ENCODE data around the gene REEP1. TPM values are rescaled to one million over a fixed set of nuclear protein-coding genes. Genes with fewer than 3 reads are reported as not detected.
A peak's percentile ranks its signal among the peaks of the same experiment; 100 is the strongest.

The REEP1 gene
- total RNA-seq, 8 experiments from 2014 or later = 0.31 to 98.1 (median 41.6) TPM

GRCh38 chr2:86313341-86313740 lies 24.1 kb downstream of the REEP1 start:
- H3K4me1 ChIP-seq (replicated peaks in 1 of 2) = no peaks in the 10 kb centered on the region
- in situ Hi-C loops (cut with MboI; ENCODE audit: low pct_unique_long_range_greater_than_20kb in 2 of 9, low sequenced_read_pairs in 9 of 9, unreplicated experiment in 9 of 9) = no loop called here
- no peak overlapping the region for H3K4me3 ChIP-seq
- ATAC-seq (replicated peaks in 6 of 8) = no peak
- H3K27ac ChIP-seq = no peak overlapping the region
- 50 to 100% (median 80%) methylated on average over 1 to 2 of the region's 2 CpGs; no CpG with 5 or more reads in 5 of the 10 experiments for WGBS, 10 experiments

DNA sequence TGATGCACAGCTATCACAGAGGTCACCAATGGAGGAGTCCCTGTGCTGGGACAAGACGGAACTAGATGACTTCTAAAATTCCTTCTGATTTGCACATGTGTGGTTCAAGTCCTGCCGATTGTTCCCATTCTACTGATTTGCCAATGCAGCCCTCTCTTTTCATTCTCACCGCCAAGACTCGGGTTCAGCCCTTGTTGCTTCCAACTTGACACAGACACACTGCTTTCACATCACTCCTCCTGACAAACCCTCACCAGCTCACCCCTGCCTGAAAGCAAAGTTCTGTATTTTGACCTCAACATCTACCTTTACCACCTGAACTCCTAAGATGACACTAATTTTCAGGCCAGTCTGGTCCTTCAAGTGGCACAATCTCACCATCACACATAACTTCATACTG lies 25.5 kb downstream of the REEP1 start:
- 0 to 100% (median 83%) methylated on average over 1 to 4 of the region's 4 CpGs; no CpG with 5 or more reads in 3 of the 10 experiments for WGBS, 10 experiments
- no peak overlapping the region for H3K4me3 ChIP-seq
- H3K27ac ChIP-seq = no peak overlapping the region
- in situ Hi-C loops (cut with MboI; ENCODE audit: low pct_unique_long_range_greater_than_20kb in 2 of 9, low sequenced_read_pairs in 9 of 9, unreplicated experiment in 9 of 9) = no loop called here
- no peak for ATAC-seq (replicated peaks in 6 of 8)
- H3K4me1 ChIP-seq (replicated peaks in 1 of 2) = no peaks in the 10 kb centered on the region

DNA sequence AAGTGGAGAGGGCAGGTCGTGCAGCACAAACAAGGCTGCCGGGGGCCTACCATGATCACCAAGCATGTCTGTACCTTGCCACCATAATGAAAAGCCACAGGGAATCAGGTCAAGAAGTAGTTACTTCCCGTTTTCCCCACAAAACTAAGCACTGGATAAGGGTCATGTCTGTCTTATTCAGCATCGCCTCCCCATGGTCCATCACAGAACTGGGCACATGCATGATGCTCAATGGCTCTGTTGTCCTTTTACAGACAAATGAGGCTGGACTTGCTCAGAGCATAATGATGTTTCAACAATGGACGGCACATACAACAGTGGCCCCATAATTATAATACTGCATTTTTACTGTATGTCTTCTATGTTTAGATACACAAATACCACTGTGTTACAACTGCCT lies 27.5 kb downstream of the REEP1 start:
- 50 to 92% (median 69%) methylated on average over 1 to 5 of the region's 5 CpGs; no CpG with 5 or more reads in 4 of the 10 experiments for WGBS, 10 experiments
- in situ Hi-C loops (cut with MboI; ENCODE audit: low pct_unique_long_range_greater_than_20kb in 2 of 9, low sequenced_read_pairs in 9 of 9, unreplicated experiment in 9 of 9) = no loop called here
- Histone ChIP-seq H3K27ac (no peak overlapping the region), H3K4me1 (replicated peaks in 1 of 2) (no peaks in the 10 kb centered on the region), H3K4me3 (no peak overlapping the region)
- no peak for ATAC-seq (replicated peaks in 6 of 8)

DNA sequence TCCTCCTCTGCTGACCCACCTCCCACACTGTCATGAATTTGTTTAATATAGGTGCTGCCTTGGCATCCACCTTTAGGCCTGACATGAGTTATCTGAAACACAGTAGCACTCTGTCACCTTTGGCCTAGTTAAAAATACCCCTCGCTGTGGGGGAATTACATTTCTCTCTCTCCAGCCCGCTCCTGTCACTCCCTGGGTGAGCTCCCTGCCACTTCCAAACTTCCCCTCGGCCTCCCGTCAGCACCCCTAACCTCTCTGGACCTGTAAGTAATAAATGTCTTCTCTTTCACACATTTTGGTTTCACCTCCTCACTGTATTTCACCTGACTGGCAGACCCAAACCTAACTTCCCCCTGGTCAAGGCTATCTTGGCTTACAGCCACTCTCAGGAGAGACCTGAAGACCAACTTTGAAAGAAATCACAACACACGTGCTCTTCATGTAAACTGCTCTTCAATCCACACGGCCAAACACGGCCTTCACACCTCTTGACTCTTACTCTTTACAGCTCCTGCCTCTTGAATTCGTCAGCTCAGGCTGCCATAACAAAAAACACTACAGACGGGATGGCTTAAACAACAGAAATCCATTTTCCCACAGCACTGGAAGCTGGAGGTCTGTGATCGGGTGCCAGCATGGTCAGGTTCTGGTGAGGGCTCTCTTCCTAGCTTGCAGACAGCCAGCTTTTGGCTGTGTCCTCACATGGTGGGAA lies 28.3 kb downstream of the REEP1 start:
- Histone ChIP-seq H3K27ac (no peak overlapping the region), H3K4me3 (no peak overlapping the region), H3K4me1 (replicated peaks in 1 of 2) (no peaks in the 10 kb centered on the region)
- no peak for ATAC-seq (replicated peaks in 6 of 8)
- WGBS, 10 experiments = 59 to 90% (median 80%) methylated on average over 1 to 9 of the region's 10 CpGs; no CpG with 5 or more reads in 1 of the 10 experiments
- in situ Hi-C loops (cut with MboI; ENCODE audit: low pct_unique_long_range_greater_than_20kb in 2 of 9, low sequenced_read_pairs in 9 of 9, unreplicated experiment in 9 of 9) = no loop called here

DNA sequence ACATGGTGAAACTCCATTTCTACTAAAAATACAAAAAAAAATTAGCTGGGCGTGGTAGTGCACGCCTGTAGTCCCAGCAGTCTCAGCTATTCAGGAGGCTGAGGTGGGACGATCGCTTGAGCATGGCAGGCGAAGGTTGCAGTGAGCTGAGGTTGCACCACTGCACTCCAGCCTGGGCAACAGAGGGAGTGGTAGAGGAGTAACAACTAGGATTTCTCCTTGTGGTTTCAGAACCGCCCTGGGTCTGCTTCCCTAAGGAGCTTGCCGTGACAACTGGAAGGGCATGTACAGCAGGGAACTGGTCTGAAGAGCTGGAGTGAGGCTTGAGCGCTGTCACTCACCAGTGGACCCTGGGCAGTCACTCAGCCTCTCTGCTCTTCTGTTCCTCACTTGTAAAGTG lies 29.1 kb downstream of the REEP1 start:
- in situ Hi-C loops (cut with MboI; ENCODE audit: low pct_unique_long_range_greater_than_20kb in 2 of 9, low sequenced_read_pairs in 9 of 9, unreplicated experiment in 9 of 9) = no loop called here
- Histone ChIP-seq H3K4me3 (no peak overlapping the region), H3K27ac (no peak overlapping the region), H3K4me1 (replicated peaks in 1 of 2) (no peaks in the 10 kb centered on the region)
- WGBS, 10 experiments = 20 to 100% (median 96%) methylated on average over 1 to 8 of the region's 8 CpGs; no CpG with 5 or more reads in 2 of the 10 experiments
- peak in 2 of 8 experiments; percentile 32 to 40 for ATAC-seq (replicated peaks in 6 of 8)

GRCh38 chr2:86307431-86307830 lies 30.0 kb downstream of the REEP1 start:
- Histone ChIP-seq H3K27ac (no peak overlapping the region), H3K4me1 (replicated peaks in 1 of 2) (peaks cover 0 to 4% of the 10 kb centered on the region in 2 donors), H3K4me3 (no peak overlapping the region)
- 48 to 100% (median 91%) methylated on average over 2 to 7 of the region's 7 CpGs; no CpG with 5 or more reads in 1 of the 10 experiments for WGBS, 10 experiments
- in situ Hi-C loops (cut with MboI; ENCODE audit: low pct_unique_long_range_greater_than_20kb in 2 of 9, low sequenced_read_pairs in 9 of 9, unreplicated experiment in 9 of 9) = no loop called here
- ATAC-seq (replicated peaks in 6 of 8) = no peak

- Histone ChIP-seq H3K4me1 (replicated peaks in 1 of 2) (peaks cover 11 to 18% of the 10 kb centered on the region in 2 donors), H3K27ac (no peak overlapping the region), H3K4me3 (no peak overlapping the region)
- in situ Hi-C loops (cut with MboI; ENCODE audit: low pct_unique_long_range_greater_than_20kb in 2 of 9, low sequenced_read_pairs in 9 of 9, unreplicated experiment in 9 of 9) = no loop called here
- 0 to 97% (median 83%) methylated on average over 1 to 5 of the region's 5 CpGs; no CpG with 5 or more reads in 3 of the 10 experiments for WGBS, 10 experiments
- ATAC-seq (replicated peaks in 6 of 8) = no peak
Observed at GRCh38 chr2:86305915-86306254, 31.5 kb downstream of the REEP1 start.

GRCh38 chr2:86305195-86305914 lies 32.1 kb downstream of the REEP1 start:
- ATAC-seq (replicated peaks in 6 of 8) = no peak
- Histone ChIP-seq H3K4me1 (replicated peaks in 1 of 2) (peaks cover 12 to 18% of the 10 kb centered on the region in 2 donors), H3K27ac (no peak overlapping the region), H3K4me3 (no peak overlapping the region)
- in situ Hi-C loops (cut with MboI; ENCODE audit: low pct_unique_long_range_greater_than_20kb in 2 of 9, low sequenced_read_pairs in 9 of 9, unreplicated experiment in 9 of 9) = no loop called here
- 13 to 90% (median 82%) methylated on average over 1 to 4 of the region's 5 CpGs; no CpG with 5 or more reads in 2 of the 10 experiments for WGBS, 10 experiments

DNA sequence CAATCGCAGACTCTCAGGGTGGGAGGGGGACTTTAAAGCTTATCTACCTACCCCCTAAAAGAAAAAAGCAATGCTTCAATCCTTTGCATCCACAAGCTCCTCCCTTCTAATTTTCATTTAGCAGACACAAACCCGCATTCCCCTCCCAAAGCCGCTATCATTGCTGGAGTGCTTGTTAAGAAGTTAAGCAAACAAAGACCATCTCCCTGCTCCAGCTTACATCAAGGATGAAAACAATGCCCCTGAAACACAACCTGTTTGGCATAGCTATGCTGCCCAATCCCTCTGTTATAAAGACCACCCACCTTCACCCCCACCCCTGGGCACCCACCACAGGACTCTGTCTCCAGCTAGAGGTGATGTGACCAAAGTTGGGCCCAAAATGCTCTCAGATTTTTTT lies 33.0 kb downstream of the REEP1 start:
- no peak for ATAC-seq (replicated peaks in 6 of 8)
- Histone ChIP-seq H3K27ac (no peak overlapping the region), H3K4me1 (replicated peaks in 1 of 2) (peaks cover 12 to 18% of the 10 kb centered on the region in 2 donors), H3K4me3 (no peak overlapping the region)
- in situ Hi-C loops (cut with MboI; ENCODE audit: low pct_unique_long_range_greater_than_20kb in 2 of 9, low sequenced_read_pairs in 9 of 9, unreplicated experiment in 9 of 9) = no loop called here
- 61 to 90% (median 77%) methylated on average over 1 to 3 of the region's 3 CpGs; no CpG with 5 or more reads in 5 of the 10 experiments for WGBS, 10 experiments

DNA sequence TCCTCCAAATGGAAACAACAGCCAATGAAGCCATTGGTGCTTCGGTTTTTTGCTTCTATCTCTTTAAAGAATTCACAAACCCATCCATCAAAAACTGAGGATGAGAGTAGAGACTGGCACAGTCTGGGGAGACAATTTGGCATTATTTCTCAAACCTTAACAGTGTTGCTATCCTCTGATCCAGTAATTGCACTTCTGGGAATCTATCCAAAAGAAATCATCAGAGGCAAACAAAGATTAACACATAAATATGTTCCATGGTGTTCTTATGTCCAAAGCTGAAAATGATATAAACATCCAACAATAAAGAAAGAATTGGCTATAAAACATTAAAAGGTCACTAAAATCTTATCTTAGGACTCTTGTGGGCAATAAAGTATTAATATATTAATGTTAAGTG lies 35.1 kb downstream of the REEP1 start:
- no peak overlapping the region for H3K27ac ChIP-seq
- ATAC-seq (replicated peaks in 6 of 8) = peak in 1 of 8 experiments; percentile 12
- in situ Hi-C loops (cut with MboI; ENCODE audit: low pct_unique_long_range_greater_than_20kb in 2 of 9, low sequenced_read_pairs in 9 of 9, unreplicated experiment in 9 of 9) = no loop called here

GRCh38 chr2:86301711-86302202 lies 35.7 kb downstream of the REEP1 start:
- peaks cover 19 to 25% of the 10 kb centered on the region in 2 donors for H3K4me1 ChIP-seq (replicated peaks in 1 of 2)
- no peak overlapping the region for H3K27ac ChIP-seq
- WGBS, 10 experiments = 38 to 100% (median 80%) methylated on average over 1 to 3 of the region's 3 CpGs
- no peak overlapping the region for H3K4me3 ChIP-seq
- peak in 6 of 8 experiments; percentile 25 to 92 (median 86) for ATAC-seq (replicated peaks in 6 of 8)
- in situ Hi-C loops (cut with MboI; ENCODE audit: low pct_unique_long_range_greater_than_20kb in 2 of 9, low sequenced_read_pairs in 9 of 9, unreplicated experiment in 9 of 9) = no loop called here

More for the DNA sequence above, 35.1 kb downstream of the REEP1 start:
- no peak overlapping the region for H3K4me3 ChIP-seq
- peaks cover 19 to 25% of the 10 kb centered on the region in 2 donors for H3K4me1 ChIP-seq (replicated peaks in 1 of 2)
- 40 to 83% (median 72%) methylated on average over 1 of the region's 1 CpG; no CpG with 5 or more reads in 6 of the 10 experiments for WGBS, 10 experiments

GRCh38 chr2:86301009-86301408 lies 36.4 kb downstream of the REEP1 start:
- in situ Hi-C loops (cut with MboI; ENCODE audit: low pct_unique_long_range_greater_than_20kb in 2 of 9, low sequenced_read_pairs in 9 of 9, unreplicated experiment in 9 of 9) = no loop called here
- Histone ChIP-seq H3K4me1 (replicated peaks in 1 of 2) (peaks cover 19 to 25% of the 10 kb centered on the region in 2 donors), H3K4me3 (no peak overlapping the region), H3K27ac (no peak overlapping the region)
- ATAC-seq (replicated peaks in 6 of 8) = peak in 2 of 8 experiments; percentile 34 to 58
- WGBS, 10 experiments = 30 to 92% (median 83%) methylated on average over 1 to 5 of the region's 6 CpGs; no CpG with 5 or more reads in 3 of the 10 experiments

DNA sequence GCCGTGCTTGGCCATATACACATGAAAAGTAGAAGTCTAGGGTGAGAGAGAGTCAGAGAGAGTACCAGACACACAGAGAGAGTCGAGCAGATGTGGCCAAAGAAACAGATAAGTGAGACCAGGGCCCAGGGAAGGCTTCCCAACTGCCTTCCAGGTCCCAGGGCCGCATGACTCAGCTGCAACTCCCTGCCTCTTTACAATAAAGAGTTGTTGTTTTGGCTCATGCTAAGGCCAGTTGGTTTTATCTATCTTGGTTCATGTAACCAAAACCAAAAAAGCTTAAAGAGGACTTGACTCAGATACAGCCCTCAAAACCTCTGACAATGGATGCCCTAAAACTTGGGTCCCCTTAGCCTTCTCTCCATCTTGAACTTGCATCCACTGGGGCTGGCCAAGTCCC lies 36.9 kb downstream of the REEP1 start:
- Histone ChIP-seq H3K27ac (no peak overlapping the region), H3K4me3 (no peak overlapping the region), H3K4me1 (replicated peaks in 1 of 2) (peaks cover 19 to 25% of the 10 kb centered on the region in 2 donors)
- ATAC-seq (replicated peaks in 6 of 8) = no peak
- WGBS, 10 experiments = 0 to 100% (median 90%) methylated on average over 1 to 3 of the region's 3 CpGs; no CpG with 5 or more reads in 4 of the 10 experiments
- in situ Hi-C loops (cut with MboI; ENCODE audit: low pct_unique_long_range_greater_than_20kb in 2 of 9, low sequenced_read_pairs in 9 of 9, unreplicated experiment in 9 of 9) = no loop called here
